Thoracic aorta (tissue), 2 donors: ENCODE data around the gene A2M. TPM values are rescaled to one million over a fixed set of nuclear protein-coding genes. Genes with fewer than 3 reads are reported as not detected.

Source experiments
- ATAC-seq: fragments of 150-250 bp; one replicate; pipeline ENCODE4 v1.8.0; 2017; ENCODE audit warnings: low read depth; ENCODE audit not compliant: insufficient number of reproducible peaks, low FRiP score
- DNase-seq: peaks from one replicate; pipeline ENCODE4 v3.0.0-alpha.2; 2020; ENCODE audit warnings: low spot score
- H3K27ac ChIP-seq, 2 donors: fragments of 200-600 bp; sonication (generic); 1 replicate in 1 of 2; 2 replicates in 1 of 2; pipeline ENCODE4 v1.5.1; 2016; ENCODE audit warnings: mild to moderate bottlenecking in 2 of 2, moderate library complexity in 2 of 2
- H3K27me3 ChIP-seq: fragments of 200-600 bp; sonication (generic); replicated peaks from 2 replicates; pipeline ENCODE4 v1.6.0; 2016; ENCODE audit warnings: mild to moderate bottlenecking; ENCODE audit not compliant: insufficient read depth
- H3K36me3 ChIP-seq: fragments of 200-600 bp; sonication (generic); one replicate; pipeline ENCODE4 v1.5.1; 2016
- H3K4me1 ChIP-seq, 2 donors: fragments of 200-600 bp; sonication (generic); 1 replicate in 1 of 2; 2 replicates in 1 of 2; pipeline versions ENCODE4 v1.5.1 to v1.6.0; 2016; ENCODE audit warnings: low read depth in 2 of 2, mild to moderate bottlenecking in 1 of 2; ENCODE audit not compliant: control insufficient read depth in 1 of 2
- H3K4me3 ChIP-seq: fragments of 200-600 bp; sonication (generic); 2 replicates; pipeline ENCODE4 v1.5.1; 2016; ENCODE audit warnings: mild to moderate bottlenecking
- H3K9me3 ChIP-seq: fragments of 200-600 bp; sonication (generic); 2 replicates; pipeline ENCODE4 v1.5.1; 2016
- CTCF ChIP-seq: fragments of 200-600 bp; sonication (generic); IDR thresholded peaks from one replicate; pipeline ENCODE4 v1.5.1; 2019; ENCODE audit warnings: antibody characterized with exemption
- total RNA-seq, 2 donors: library from RNA; depleted of rRNA; stranded (reverse); fragments of >200 nt; gene quantifications; one replicate each; pipeline versions ENCODE4 v1.1.0 to v1.2.3, GENCODE V29; 2016

A2M gene
- total RNA-seq, 2 donors from 2014 or later, result 1,073 to 1,118 TPM

GRCh38 chr12:9076733-9077132 is 39.0 kb downstream of the A2M start:
- ATAC-seq (no peak), DNase-seq (no peak)
- TF ChIP-seq CTCF, result no peak
- no peaks in the 10 kb centered on the region for H3K4me1 ChIP-seq
- no peak overlapping the region for H3K4me3 ChIP-seq
- no peak overlapping the region for H3K27ac ChIP-seq
- peaks cover 78% of the 10 kb centered on the region for H3K36me3 ChIP-seq
- H3K27me3 ChIP-seq, result no peaks in the 10 kb centered on the region
- no peaks in the 10 kb centered on the region for H3K9me3 ChIP-seq

GRCh38 chr12:9075138-9075535 is 40.6 kb downstream of the A2M start:
- H3K36me3 ChIP-seq, result peaks cover 76% of the 10 kb centered on the region
- no peak overlapping the region for H3K4me3 ChIP-seq
- no peaks in the 10 kb centered on the region for H3K27me3 ChIP-seq
- no peaks in the 10 kb centered on the region for H3K4me1 ChIP-seq
- no peak overlapping the region for H3K27ac ChIP-seq
- H3K9me3 ChIP-seq, result no peaks in the 10 kb centered on the region
- TF ChIP-seq CTCF, result no peak
- DNase-seq, result no peak
- no peak for ATAC-seq

- no peaks in the 10 kb centered on the region for H3K4me1 ChIP-seq
- H3K4me3 ChIP-seq, result no peak overlapping the region
- no peaks in the 10 kb centered on the region for H3K9me3 ChIP-seq
- no peak for DNase-seq
- no peak overlapping the region for H3K27ac ChIP-seq
- no peaks in the 10 kb centered on the region for H3K27me3 ChIP-seq
- no peak for ATAC-seq
- TF ChIP-seq CTCF, result no peak
- peaks cover 78% of the 10 kb centered on the region for H3K36me3 ChIP-seq
Observed at GRCh38 chr12:9074484-9075137, 41.1 kb downstream of the A2M start.

- Histone ChIP-seq H3K27me3 (no peaks in the 10 kb centered on the region), H3K4me1 (no peaks in the 10 kb centered on the region), H3K9me3 (no peaks in the 10 kb centered on the region), H3K27ac (peak overlapping the region in 1 of 2 donors; percentile 48), H3K4me3 (no peak overlapping the region), H3K36me3 (peaks cover 79% of the 10 kb centered on the region)
- TF ChIP-seq CTCF, result no peak
- DNase-seq, result no peak
- ATAC-seq, result no peak
Observed at GRCh38 chr12:9073076-9073475, 42.6 kb downstream of the A2M start.

GRCh38 chr12:9072481-9073038 is 43.2 kb downstream of the A2M start:
- ATAC-seq (no peak), DNase-seq (no peak)
- Histone ChIP-seq H3K27ac (no peak overlapping the region), H3K4me3 (no peak overlapping the region), H3K27me3 (no peaks in the 10 kb centered on the region), H3K36me3 (peaks cover 78% of the 10 kb centered on the region), H3K9me3 (no peaks in the 10 kb centered on the region), H3K4me1 (no peaks in the 10 kb centered on the region)
- no peak for TF ChIP-seq CTCF
